Lower leg skin (tissue), 3 donors: ENCODE measurements around the gene METAP1D.

Experiments used
- POLR2A ChIP-seq, 2 donors: fragments of 450-650 bp; IDR thresholded peaks; one replicate each; pipeline ENCODE4 v1.6.1; 2016 to 2017; ENCODE audit warnings: antibody characterized with exemption in 2 of 2, mild to moderate bottlenecking in 1 of 2, moderate library complexity in 1 of 2
- TF ChIP-seq, protein P1 (sequence below), 3 donors: fragments of 450-650 bp; IDR thresholded peaks; one replicate each; pipeline ENCODE4 v1.5.1; 2016; ENCODE audit warnings: antibody characterized with exemption in 3 of 3, mild to moderate bottlenecking in 3 of 3, moderate library complexity in 2 of 3

DNA sequence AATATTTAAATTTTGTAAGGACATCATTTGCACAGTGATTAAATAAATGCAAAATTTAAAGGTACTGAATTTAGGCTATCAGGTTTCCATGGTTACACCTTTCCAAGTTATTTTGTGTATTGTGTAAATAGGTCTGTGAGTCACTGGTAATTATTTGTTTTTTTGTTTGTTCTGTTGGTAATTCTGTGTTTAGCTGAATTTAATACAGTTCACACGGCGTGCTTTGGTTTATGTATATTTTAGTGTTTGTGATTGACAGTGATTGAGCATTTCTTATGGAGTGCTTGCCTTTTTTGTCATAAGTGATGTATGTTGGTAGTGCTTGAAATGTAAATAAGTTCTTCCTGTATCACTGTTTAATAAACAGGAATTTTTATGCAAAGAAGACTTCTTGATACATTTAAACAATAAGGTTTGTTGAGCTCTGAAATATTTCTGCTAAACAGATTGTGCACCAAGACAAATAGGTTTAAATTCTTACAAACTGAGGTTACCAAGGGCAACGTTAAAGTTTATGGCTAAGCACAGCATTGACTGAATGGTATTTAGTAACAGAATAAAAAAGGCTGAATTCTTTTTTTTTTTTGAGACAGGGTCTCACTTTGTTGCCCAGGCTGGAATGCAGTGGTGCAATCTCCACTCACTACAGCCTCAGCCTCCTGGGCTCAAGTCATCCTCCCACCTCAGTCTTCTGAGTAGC, 47.3 kb downstream of the METAP1D start:
- TF ChIP-seq, protein P1, sequence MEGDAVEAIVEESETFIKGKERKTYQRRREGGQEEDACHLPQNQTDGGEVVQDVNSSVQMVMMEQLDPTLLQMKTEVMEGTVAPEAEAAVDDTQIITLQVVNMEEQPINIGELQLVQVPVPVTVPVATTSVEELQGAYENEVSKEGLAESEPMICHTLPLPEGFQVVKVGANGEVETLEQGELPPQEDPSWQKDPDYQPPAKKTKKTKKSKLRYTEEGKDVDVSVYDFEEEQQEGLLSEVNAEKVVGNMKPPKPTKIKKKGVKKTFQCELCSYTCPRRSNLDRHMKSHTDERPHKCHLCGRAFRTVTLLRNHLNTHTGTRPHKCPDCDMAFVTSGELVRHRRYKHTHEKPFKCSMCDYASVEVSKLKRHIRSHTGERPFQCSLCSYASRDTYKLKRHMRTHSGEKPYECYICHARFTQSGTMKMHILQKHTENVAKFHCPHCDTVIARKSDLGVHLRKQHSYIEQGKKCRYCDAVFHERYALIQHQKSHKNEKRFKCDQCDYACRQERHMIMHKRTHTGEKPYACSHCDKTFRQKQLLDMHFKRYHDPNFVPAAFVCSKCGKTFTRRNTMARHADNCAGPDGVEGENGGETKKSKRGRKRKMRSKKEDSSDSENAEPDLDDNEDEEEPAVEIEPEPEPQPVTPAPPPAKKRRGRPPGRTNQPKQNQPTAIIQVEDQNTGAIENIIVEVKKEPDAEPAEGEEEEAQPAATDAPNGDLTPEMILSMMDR (IDR thresholded peaks at IDR 0.05), result no peak
- no peak for TF ChIP-seq POLR2A (IDR thresholded peaks at IDR 0.05)
